ENCODE measurements around the gene SLC22A7. TPM values are rescaled to one million over a fixed set of nuclear protein-coding genes. Genes with fewer than 3 reads are reported as not detected.

Gene SLC22A7
- polyA plus RNA-seq, 1 donor from 2014 or later, result 2.3 TPM

- peaks cover 12% of the 10 kb centered on the region for H3K27me3 ChIP-seq (ENCODE audit: insufficient read depth, low read depth, low read length)
- no peaks in the 10 kb centered on the region for H3K9me2 ChIP-seq (ENCODE audit: insufficient read depth, low read length)
- H4K20me1 ChIP-seq (ENCODE audit: insufficient read depth), result no peaks in the 10 kb centered on the region
- no peaks in the 10 kb centered on the region for H3F3A ChIP-seq (ENCODE audit: insufficient read depth, low read length, poor library complexity, severe bottlenecking)
- no peak overlapping the region for H2AFZ ChIP-seq (ENCODE audit: low read depth, low read length)
- H3K4me2 ChIP-seq (ENCODE audit: low read length), result no peak overlapping the region
- TF ChIP-seq SMC3 (conservative IDR thresholded peaks at IDR 0.05; ENCODE audit: poor library complexity), result no peak
- no peak for TF ChIP-seq CTCF (IDR thresholded peaks at IDR 0.05; ENCODE audit: poor library complexity, severe bottlenecking)
- TF ChIP-seq EZH2 (IDR thresholded peaks at IDR 0.05; ENCODE audit: borderline replicate concordance, insufficient read depth, low read length, poor library complexity, severe bottlenecking), result no peak
- TF ChIP-seq RAD21 (conservative IDR thresholded peaks at IDR 0.05), result no peak
- TF ChIP-seq, protein P1, sequence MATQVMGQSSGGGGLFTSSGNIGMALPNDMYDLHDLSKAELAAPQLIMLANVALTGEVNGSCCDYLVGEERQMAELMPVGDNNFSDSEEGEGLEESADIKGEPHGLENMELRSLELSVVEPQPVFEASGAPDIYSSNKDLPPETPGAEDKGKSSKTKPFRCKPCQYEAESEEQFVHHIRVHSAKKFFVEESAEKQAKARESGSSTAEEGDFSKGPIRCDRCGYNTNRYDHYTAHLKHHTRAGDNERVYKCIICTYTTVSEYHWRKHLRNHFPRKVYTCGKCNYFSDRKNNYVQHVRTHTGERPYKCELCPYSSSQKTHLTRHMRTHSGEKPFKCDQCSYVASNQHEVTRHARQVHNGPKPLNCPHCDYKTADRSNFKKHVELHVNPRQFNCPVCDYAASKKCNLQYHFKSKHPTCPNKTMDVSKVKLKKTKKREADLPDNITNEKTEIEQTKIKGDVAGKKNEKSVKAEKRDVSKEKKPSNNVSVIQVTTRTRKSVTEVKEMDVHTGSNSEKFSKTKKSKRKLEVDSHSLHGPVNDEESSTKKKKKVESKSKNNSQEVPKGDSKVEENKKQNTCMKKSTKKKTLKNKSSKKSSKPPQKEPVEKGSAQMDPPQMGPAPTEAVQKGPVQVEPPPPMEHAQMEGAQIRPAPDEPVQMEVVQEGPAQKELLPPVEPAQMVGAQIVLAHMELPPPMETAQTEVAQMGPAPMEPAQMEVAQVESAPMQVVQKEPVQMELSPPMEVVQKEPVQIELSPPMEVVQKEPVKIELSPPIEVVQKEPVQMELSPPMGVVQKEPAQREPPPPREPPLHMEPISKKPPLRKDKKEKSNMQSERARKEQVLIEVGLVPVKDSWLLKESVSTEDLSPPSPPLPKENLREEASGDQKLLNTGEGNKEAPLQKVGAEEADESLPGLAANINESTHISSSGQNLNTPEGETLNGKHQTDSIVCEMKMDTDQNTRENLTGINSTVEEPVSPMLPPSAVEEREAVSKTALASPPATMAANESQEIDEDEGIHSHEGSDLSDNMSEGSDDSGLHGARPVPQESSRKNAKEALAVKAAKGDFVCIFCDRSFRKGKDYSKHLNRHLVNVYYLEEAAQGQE (IDR thresholded peaks at IDR 0.05; ENCODE audit: borderline replicate concordance), result no peak
- no peak for TF ChIP-seq TAF1 (IDR thresholded peaks at IDR 0.05; ENCODE audit: low read depth)
- TF ChIP-seq MXI1 (conservative IDR thresholded peaks at IDR 0.05; ENCODE audit: poor library complexity, severe bottlenecking), result no peak
- no peak for TF ChIP-seq POLR2AphosphoS5 (IDR thresholded peaks at IDR 0.05)
- no peak for TF ChIP-seq EP300 (conservative IDR thresholded peaks at IDR 0.05; ENCODE audit: poor library complexity, severe bottlenecking)
- no peak overlapping the region for H3K4me3 ChIP-seq (ENCODE audit: low read length)
- no peaks in the 10 kb centered on the region for H3K9me3 ChIP-seq (ENCODE audit: low read length)
- H3K9ac ChIP-seq (ENCODE audit: low read length), result no peak overlapping the region
- no peak overlapping the region for H3K27ac ChIP-seq (ENCODE audit: low read length)
- no peaks in the 10 kb centered on the region for H3K36me3 ChIP-seq (ENCODE audit: insufficient read depth, low read length)
- H3K79me2 ChIP-seq (replicated peaks; ENCODE audit: insufficient read depth, low read length), result no peaks in the 10 kb centered on the region
Observed at GRCh38 chr6:43307451-43308100, 9.5 kb downstream of the SLC22A7 start.

- TF ChIP-seq POLR2AphosphoS5 (IDR thresholded peaks at IDR 0.05) (no peak), RAD21 (conservative IDR thresholded peaks at IDR 0.05) (no peak), CTCF (IDR thresholded peaks at IDR 0.05; ENCODE audit: poor library complexity, severe bottlenecking) (no peak), TAF1 (IDR thresholded peaks at IDR 0.05; ENCODE audit: low read depth) (no peak), EZH2 (IDR thresholded peaks at IDR 0.05; ENCODE audit: borderline replicate concordance, insufficient read depth, low read length, poor library complexity, severe bottlenecking) (no peak), EP300 (conservative IDR thresholded peaks at IDR 0.05; ENCODE audit: poor library complexity, severe bottlenecking) (no peak), SMC3 (conservative IDR thresholded peaks at IDR 0.05; ENCODE audit: poor library complexity) (no peak), MXI1 (conservative IDR thresholded peaks at IDR 0.05; ENCODE audit: poor library complexity, severe bottlenecking) (no peak)
- TF ChIP-seq, protein P1 (IDR thresholded peaks at IDR 0.05; ENCODE audit: borderline replicate concordance), result no peak
- Histone ChIP-seq H2AFZ (ENCODE audit: low read depth, low read length) (no peak within 1 kb of the TSS), H3K36me3 (ENCODE audit: insufficient read depth, low read length) (no peaks in the 10 kb centered on the region), H3K79me2 (replicated peaks; ENCODE audit: insufficient read depth, low read length) (no peaks in the 10 kb centered on the region), H3K4me3 (ENCODE audit: low read length) (no peak within 1 kb of the TSS), H3F3A (ENCODE audit: insufficient read depth, low read length, poor library complexity, severe bottlenecking) (no peaks in the 10 kb centered on the region), H4K20me1 (ENCODE audit: insufficient read depth) (no peaks in the 10 kb centered on the region), H3K4me2 (ENCODE audit: low read length) (no peak within 1 kb of the TSS), H3K9ac (ENCODE audit: low read length) (no peak within 1 kb of the TSS), H3K27me3 (ENCODE audit: insufficient read depth, low read depth, low read length) (peaks cover 12% of the 10 kb centered on the region), H3K9me3 (ENCODE audit: low read length) (no peaks in the 10 kb centered on the region), H3K9me2 (ENCODE audit: insufficient read depth, low read length) (no peaks in the 10 kb centered on the region), H3K27ac (ENCODE audit: low read length) (no peak within 1 kb of the TSS)
Observed at GRCh38 chr6:43308101-43308989, 10.3 kb downstream of the SLC22A7 start, which contains the start of gene CRIP3. Gene CRIP3, minus strand, starts transcription at chr6:43308826. Its CDS starts 34 bp downstream, at chr6:43308792.

Data from neural cell (in vitro differentiated cells).